ENCODE data around the gene SLC5A2. TPM values are rescaled to one million over a fixed set of nuclear protein-coding genes. Genes with fewer than 3 reads are reported as not detected.

Gene SLC5A2
- total and polyA plus RNA-seq, 3 donors from 2014 or later = 5.8 to 18.1 (median 6.9) TPM

DNA sequence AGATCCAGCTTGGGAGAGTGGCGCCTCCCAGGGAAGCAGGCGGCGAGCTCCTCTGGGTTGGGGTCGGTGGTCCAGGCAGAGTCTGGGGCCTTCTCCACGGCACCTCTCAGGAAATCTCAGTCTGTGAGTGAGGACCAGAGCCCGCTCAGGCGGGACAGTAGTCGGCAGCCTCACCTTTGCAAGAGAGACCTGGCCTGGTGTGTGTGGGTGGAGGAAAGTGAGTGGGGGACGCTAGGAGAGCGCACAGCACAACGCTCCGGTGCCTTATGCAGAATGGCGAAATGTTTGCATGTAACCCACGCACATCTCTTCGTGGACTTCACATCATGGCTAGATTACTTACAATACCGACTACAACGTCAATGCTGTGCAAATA lies 47.0 kb downstream of the SLC5A2 start:
- TF ChIP-seq POLR2A (IDR thresholded peaks at IDR 0.05) (no peak), CTCF (IDR thresholded peaks at IDR 0.05) (no peak)
- Histone ChIP-seq H3K27ac (no peak overlapping the region), H3K4me1 (peaks cover 9% of the 10 kb centered on the region), H3K36me3 (ENCODE audit: low read depth, missing control alignments) (no peaks in the 10 kb centered on the region), H3K27me3 (no peaks in the 10 kb centered on the region), H3K9me3 (no peaks in the 10 kb centered on the region), H3K4me3 (peak overlapping the region; percentile 9 to 53)
- WGBS, 2 donors = 19 to 22% methylated on average over 13 to 17 of the region's 17 CpGs
- intact Hi-C loops (cut with DNase I; ENCODE audit: low total_unique reads) = no loop called here
- no peak for DNase-seq

DNA sequence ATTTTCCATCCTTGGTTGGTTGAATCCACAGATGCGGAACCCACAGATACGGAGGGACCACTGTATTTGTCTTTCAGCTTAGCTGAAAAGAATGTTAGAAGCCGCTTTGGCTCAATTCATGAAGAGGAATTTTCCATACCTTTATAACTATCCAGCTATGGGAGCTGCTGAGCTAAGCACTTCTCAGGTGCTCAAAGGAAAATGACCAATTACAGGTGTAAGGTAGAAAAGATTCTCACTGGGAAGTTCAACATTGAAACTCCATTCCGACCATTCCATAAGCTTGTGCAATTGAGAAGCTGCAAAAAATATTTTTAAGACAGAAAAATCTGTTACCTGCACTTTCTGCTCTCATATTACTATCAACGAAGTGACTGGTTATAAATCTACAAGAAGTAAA lies 47.5 kb downstream of the SLC5A2 start:
- H3K27ac ChIP-seq = no peak overlapping the region
- DNase-seq = no peak
- no peak overlapping the region for H3K4me3 ChIP-seq
- WGBS, 2 donors = 52 to 61% methylated on average over 5 of the region's 5 CpGs
- no peaks in the 10 kb centered on the region for H3K27me3 ChIP-seq
- no peaks in the 10 kb centered on the region for H3K9me3 ChIP-seq
- peaks cover 9% of the 10 kb centered on the region for H3K4me1 ChIP-seq
- no peak for TF ChIP-seq CTCF (IDR thresholded peaks at IDR 0.05)
- TF ChIP-seq POLR2A (IDR thresholded peaks at IDR 0.05) = no peak
- intact Hi-C loops (cut with DNase I; ENCODE audit: low total_unique reads) = no loop called here
- no peaks in the 10 kb centered on the region for H3K36me3 ChIP-seq (ENCODE audit: low read depth, missing control alignments)

GRCh38 chr16:31531096-31531495 lies 48.2 kb downstream of the SLC5A2 start:
- H3K36me3 ChIP-seq (ENCODE audit: low read depth, missing control alignments) = no peaks in the 10 kb centered on the region
- no peak for TF ChIP-seq POLR2A (IDR thresholded peaks at IDR 0.05)
- no peak for TF ChIP-seq CTCF (IDR thresholded peaks at IDR 0.05)
- 96 to 100% methylated on average over 1 of the region's 1 CpG for WGBS, 2 donors

GRCh38 chr16:31532120-31532519 lies 49.2 kb downstream of the SLC5A2 start:
- Histone ChIP-seq H3K4me1 (peaks cover 9% of the 10 kb centered on the region), H3K36me3 (ENCODE audit: low read depth, missing control alignments) (no peaks in the 10 kb centered on the region), H3K9me3 (no peaks in the 10 kb centered on the region), H3K27me3 (no peaks in the 10 kb centered on the region), H3K4me3 (no peak overlapping the region), H3K27ac (no peak overlapping the region)
- 75 to 83% methylated on average over 2 of the region's 2 CpGs for WGBS, 2 donors
- intact Hi-C loops (cut with DNase I; ENCODE audit: low total_unique reads) = no loop called here
- no peak for TF ChIP-seq CTCF (IDR thresholded peaks at IDR 0.05)
- no peak for TF ChIP-seq POLR2A (IDR thresholded peaks at IDR 0.05)
- DNase-seq = no peak

More at GRCh38 chr16:31531096-31531495, 48.2 kb downstream of the SLC5A2 start:
- Histone ChIP-seq H3K27me3 (no peaks in the 10 kb centered on the region), H3K9me3 (no peaks in the 10 kb centered on the region), H3K4me1 (peaks cover 9% of the 10 kb centered on the region), H3K4me3 (no peak overlapping the region), H3K27ac (no peak overlapping the region)
- no peak for DNase-seq
- intact Hi-C loops (cut with DNase I; ENCODE audit: low total_unique reads) = no loop called here

DNA sequence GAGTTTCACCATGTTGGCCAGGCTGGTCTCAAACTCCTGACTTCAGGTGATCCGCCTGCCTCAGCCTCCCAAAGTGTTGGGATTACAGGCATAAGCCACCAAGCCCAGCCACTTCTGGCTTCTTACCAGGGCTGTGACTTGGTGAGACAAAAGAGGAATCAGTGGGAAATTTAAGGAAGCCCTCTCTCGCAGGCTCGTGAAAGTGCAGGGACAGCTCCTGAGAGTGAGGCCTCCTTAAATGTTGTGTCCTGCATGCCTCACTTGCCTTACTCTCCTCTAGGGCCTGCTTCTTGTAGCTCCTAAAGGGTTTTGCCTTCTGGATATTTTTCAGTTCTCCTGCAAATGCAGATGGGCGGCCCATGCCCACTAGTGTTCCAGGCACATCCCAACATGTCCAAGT lies 50.0 kb downstream of the SLC5A2 start:
- Histone ChIP-seq H3K36me3 (ENCODE audit: low read depth, missing control alignments) (no peaks in the 10 kb centered on the region), H3K27ac (no peak overlapping the region), H3K4me1 (peaks cover 9% of the 10 kb centered on the region), H3K4me3 (no peak overlapping the region), H3K9me3 (no peaks in the 10 kb centered on the region), H3K27me3 (no peaks in the 10 kb centered on the region)
- DNase-seq = no peak
- 75 to 90% methylated on average over 3 to 4 of the region's 4 CpGs for WGBS, 2 donors
- intact Hi-C loops (cut with DNase I; ENCODE audit: low total_unique reads) = no loop called here
- TF ChIP-seq CTCF (IDR thresholded peaks at IDR 0.05) = no peak
- TF ChIP-seq POLR2A (IDR thresholded peaks at IDR 0.05) = no peak
